ENCODE data around the gene PNMA8C. TPM values are rescaled to one million over a fixed set of nuclear protein-coding genes. Genes with fewer than 3 reads are reported as not detected.

PNMA8C gene
- total RNA-seq, 2 donors from 2014 or later, result 0.08 TPM; not detected in 1

GRCh38 chr19:46412650-46413261 is 16.0 kb downstream of the PNMA8C start:
- Histone ChIP-seq H3K9me3 (no peaks in the 10 kb centered on the region), H3K27me3 (peaks cover 38% of the 10 kb centered on the region), H3K4me3 (peak overlapping the region; percentile 25), H3K4me1 (no peaks in the 10 kb centered on the region), H3K27ac (no peak overlapping the region), H3K36me3 (no peaks in the 10 kb centered on the region), H3K9ac (ENCODE audit: low read depth in 2 of 2, low read length in 2 of 2) (peak overlapping the region in 1 of 2 donors; percentile 39)
- intact Hi-C loops (cut with DNase I), result no loop called here
- TF ChIP-seq CTCF (IDR thresholded peaks at IDR 0.05), result no peak
- no peak for DNase-seq

- no peak for DNase-seq
- H3K36me3 ChIP-seq, result no peaks in the 10 kb centered on the region
- TF ChIP-seq CTCF (IDR thresholded peaks at IDR 0.05), result no peak
- H3K9me3 ChIP-seq, result no peaks in the 10 kb centered on the region
- no peak overlapping the region for H3K27ac ChIP-seq
- H3K9ac ChIP-seq (ENCODE audit: low read depth in 2 of 2, low read length in 2 of 2), result peak overlapping the region in 1 of 2 donors; percentile 43
- peak overlapping the region; percentile 25 for H3K4me3 ChIP-seq
- no peaks in the 10 kb centered on the region for H3K4me1 ChIP-seq
- peaks cover 38% of the 10 kb centered on the region for H3K27me3 ChIP-seq
- intact Hi-C loops (cut with DNase I), result no loop called here
Measured at GRCh38 chr19:46411925-46412649, 16.6 kb downstream of the PNMA8C start.

GRCh38 chr19:46411088-46411924 is 17.4 kb downstream of the PNMA8C start:
- peaks cover 35% of the 10 kb centered on the region for H3K27me3 ChIP-seq
- peak overlapping the region in 1 of 2 donors; percentile 43 for H3K9ac ChIP-seq (ENCODE audit: low read depth in 2 of 2, low read length in 2 of 2)
- H3K4me1 ChIP-seq, result no peaks in the 10 kb centered on the region
- H3K27ac ChIP-seq, result no peak overlapping the region
- no peak for DNase-seq
- intact Hi-C loops (cut with DNase I), result no loop called here
- H3K9me3 ChIP-seq, result no peaks in the 10 kb centered on the region
- peak overlapping the region; percentile 25 for H3K4me3 ChIP-seq
- H3K36me3 ChIP-seq, result no peaks in the 10 kb centered on the region
- TF ChIP-seq CTCF (IDR thresholded peaks at IDR 0.05), result no peak

GRCh38 chr19:46410205-46411087 is 18.3 kb downstream of the PNMA8C start:
- no peak for TF ChIP-seq CTCF (IDR thresholded peaks at IDR 0.05)
- intact Hi-C loops (cut with DNase I), result no loop called here
- DNase-seq, result no peak
- Histone ChIP-seq H3K4me3 (no peak overlapping the region), H3K27me3 (peaks cover 27% of the 10 kb centered on the region), H3K9ac (ENCODE audit: low read depth in 2 of 2, low read length in 2 of 2) (no peak overlapping the region), H3K4me1 (no peaks in the 10 kb centered on the region), H3K36me3 (no peaks in the 10 kb centered on the region), H3K27ac (no peak overlapping the region), H3K9me3 (no peaks in the 10 kb centered on the region)

- intact Hi-C loops (cut with DNase I), result no loop called here
- no peak overlapping the region for H3K4me3 ChIP-seq
- no peak for DNase-seq
- H3K9ac ChIP-seq (ENCODE audit: low read depth in 2 of 2, low read length in 2 of 2), result no peak overlapping the region
- no peaks in the 10 kb centered on the region for H3K36me3 ChIP-seq
- H3K27ac ChIP-seq, result no peak overlapping the region
- peaks cover 5% of the 10 kb centered on the region for H3K4me1 ChIP-seq
- TF ChIP-seq CTCF (IDR thresholded peaks at IDR 0.05), result no peak
- H3K27me3 ChIP-seq, result peaks cover 26% of the 10 kb centered on the region
- H3K9me3 ChIP-seq, result no peaks in the 10 kb centered on the region
Measured at GRCh38 chr19:46409191-46409590, 19.5 kb downstream of the PNMA8C start.
